Measurements from ENCODE around the gene LY6G5C.

Gene LY6G5C

GRCh38 chr6:31639449-31639861, 41.4 kb downstream of the LY6G5C start:
- peak; percentile 73 for DNase-seq (ENCODE audit: low spot score)

- no peak for DNase-seq (ENCODE audit: low spot score)
Observed at GRCh38 chr6:31639043-31639442, 41.8 kb downstream of the LY6G5C start.

GRCh38 chr6:31636698-31637596, 43.9 kb downstream of the LY6G5C start:
- DNase-seq (ENCODE audit: low spot score), result no peak

GRCh38 chr6:31634969-31635575, 45.8 kb downstream of the LY6G5C start:
- DNase-seq (ENCODE audit: low spot score), result no peak

- DNase-seq (ENCODE audit: low spot score), result peak; percentile 27
Observed at GRCh38 chr6:31634131-31634530, 46.7 kb downstream of the LY6G5C start.

GRCh38 chr6:31633447-31633846, 47.4 kb downstream of the LY6G5C start:
- no peak for DNase-seq (ENCODE audit: low spot score)

GRCh38 chr6:31632279-31632946, 48.5 kb downstream of the LY6G5C start:
- no peak for DNase-seq (ENCODE audit: low spot score)

- no peak for DNase-seq (ENCODE audit: low spot score)
Observed at GRCh38 chr6:31631681-31632278, 49.1 kb downstream of the LY6G5C start.

GRCh38 chr6:31631209-31631608, 49.7 kb downstream of the LY6G5C start:
- DNase-seq (ENCODE audit: low spot score), result no peak

GRCh38 chr6:31630177-31630934, 50.5 kb downstream of the LY6G5C start:
- no peak for DNase-seq (ENCODE audit: low spot score)

GRCh38 chr6:31629014-31629413, 51.9 kb downstream of the LY6G5C start:
- DNase-seq (ENCODE audit: low spot score), result no peak

GRCh38 chr6:31627690-31628287, 53.1 kb downstream of the LY6G5C start:
- no peak for DNase-seq (ENCODE audit: low spot score)

- DNase-seq (ENCODE audit: low spot score), result no peak
Observed at GRCh38 chr6:31626952-31627351, 53.9 kb downstream of the LY6G5C start.

Measured in AG20443 (cell line).